Measurements from ENCODE around the gene ORC6. TPM values are rescaled to one million over a fixed set of nuclear protein-coding genes. Genes with fewer than 3 reads are reported as not detected.

Gene ORC6
- total and polyA plus RNA-seq, 3 experiments from 2014 or later: 1.3 to 56.9 (median 56.6) TPM

GRCh38 chr16:46706642-46707041, 17.2 kb downstream of the ORC6 start:
- Histone ChIP-seq H3K9me3 (ENCODE audit: low read length) (no peaks in the 10 kb centered on the region), H3K36me3 (ENCODE audit: insufficient read depth, low read length) (no peaks in the 10 kb centered on the region), H3K27ac (ENCODE audit: low read depth, low read length) (no peak overlapping the region), H3K4me1 (ENCODE audit: insufficient read depth, low read length) (no peaks in the 10 kb centered on the region), H3K4me3 (ENCODE audit: low read length) (no peak overlapping the region), H3K27me3 (ENCODE audit: insufficient read depth, low read length, poor library complexity, severe bottlenecking) (no peaks in the 10 kb centered on the region)
- Mint-ChIP-seq H3K4me1 (no peaks in the 10 kb centered on the region), H3K27ac (no peak overlapping the region), H3K4me3 (no peak overlapping the region), H3K27me3 (no peaks in the 10 kb centered on the region), H3K9me3 (no peaks in the 10 kb centered on the region), H3K36me3 (no peaks in the 10 kb centered on the region)
- no peak for DNase-seq
- ChIA-PET CTCF (no interaction called here), POLR2A (no interaction called here)

- H3K27me3 Mint-ChIP-seq: no peaks in the 10 kb centered on the region
- H3K4me3 Mint-ChIP-seq: no peak overlapping the region
- H3K36me3 ChIP-seq (ENCODE audit: insufficient read depth, low read length): no peaks in the 10 kb centered on the region
- POLR2A ChIA-PET: no interaction called here
- CTCF ChIA-PET: interaction anchor here (1.2 kb wide), 1 partner anchor 36 kb away, joined by 3 read pairs; no protein-coding TSS in a partner anchor
- H3K27ac Mint-ChIP-seq: no peak overlapping the region
- H3K4me1 ChIP-seq (ENCODE audit: insufficient read depth, low read length): no peaks in the 10 kb centered on the region
- no peaks in the 10 kb centered on the region for H3K9me3 Mint-ChIP-seq
- H3K27ac ChIP-seq (ENCODE audit: low read depth, low read length): no peak overlapping the region
- no peak overlapping the region for H3K4me3 ChIP-seq (ENCODE audit: low read length)
- no peak for DNase-seq
- no peaks in the 10 kb centered on the region for H3K27me3 ChIP-seq (ENCODE audit: insufficient read depth, low read length, poor library complexity, severe bottlenecking)
- H3K4me1 Mint-ChIP-seq: no peaks in the 10 kb centered on the region
- H3K9me3 ChIP-seq (ENCODE audit: low read length): no peaks in the 10 kb centered on the region
- no peaks in the 10 kb centered on the region for H3K36me3 Mint-ChIP-seq
These were observed 20.1 kb downstream of the ORC6 start for GRCh38 chr16:46709469-46710005.

- H3K36me3 Mint-ChIP-seq: no peaks in the 10 kb centered on the region
- DNase-seq: no peak
- Histone ChIP-seq H3K9me3 (ENCODE audit: low read length) (no peaks in the 10 kb centered on the region), H3K27ac (ENCODE audit: low read depth, low read length) (no peak overlapping the region), H3K36me3 (ENCODE audit: insufficient read depth, low read length) (no peaks in the 10 kb centered on the region), H3K4me3 (ENCODE audit: low read length) (no peak overlapping the region), H3K4me1 (ENCODE audit: insufficient read depth, low read length) (no peaks in the 10 kb centered on the region), H3K27me3 (ENCODE audit: insufficient read depth, low read length, poor library complexity, severe bottlenecking) (no peaks in the 10 kb centered on the region)
- no peak overlapping the region for H3K27ac Mint-ChIP-seq
- H3K27me3 Mint-ChIP-seq: peaks cover 0 to 5% of the 10 kb centered on the region in 2 donors
- ChIA-PET CTCF (no interaction called here), POLR2A (interaction anchor here (0.7 kb wide), 1 partner anchor 12 kb away, joined by 4 read pairs; no protein-coding TSS in a partner anchor)
- no peaks in the 10 kb centered on the region for H3K4me1 Mint-ChIP-seq
- no peak overlapping the region for H3K4me3 Mint-ChIP-seq
- no peaks in the 10 kb centered on the region for H3K9me3 Mint-ChIP-seq
These were observed 21.9 kb downstream of the ORC6 start for GRCh38 chr16:46711106-46712058.

GRCh38 chr16:46712911-46713310, 23.5 kb downstream of the ORC6 start:
- Mint-ChIP-seq H3K27me3 (peaks cover 0 to 5% of the 10 kb centered on the region in 2 donors), H3K9me3 (no peaks in the 10 kb centered on the region), H3K27ac (no peak overlapping the region), H3K4me3 (no peak overlapping the region), H3K4me1 (no peaks in the 10 kb centered on the region), H3K36me3 (no peaks in the 10 kb centered on the region)
- no peak for DNase-seq
- no peaks in the 10 kb centered on the region for H3K9me3 ChIP-seq (ENCODE audit: low read length)
- no peak overlapping the region for H3K27ac ChIP-seq (ENCODE audit: low read depth, low read length)
- H3K27me3 ChIP-seq (ENCODE audit: insufficient read depth, low read length, poor library complexity, severe bottlenecking): no peaks in the 10 kb centered on the region
- H3K4me3 ChIP-seq (ENCODE audit: low read length): no peak overlapping the region
- POLR2A ChIA-PET: no interaction called here
- CTCF ChIA-PET: no interaction called here
- no peaks in the 10 kb centered on the region for H3K4me1 ChIP-seq (ENCODE audit: insufficient read depth, low read length)
- H3K36me3 ChIP-seq (ENCODE audit: insufficient read depth, low read length): no peaks in the 10 kb centered on the region

GRCh38 chr16:46713634-46714033, 24.2 kb downstream of the ORC6 start:
- Mint-ChIP-seq H3K9me3 (no peaks in the 10 kb centered on the region), H3K36me3 (no peaks in the 10 kb centered on the region)
- CTCF ChIA-PET: no interaction called here

GRCh38 chr16:46714797-46715591, 25.5 kb downstream of the ORC6 start:
- Histone ChIP-seq H3K36me3 (ENCODE audit: insufficient read depth, low read length) (no peaks in the 10 kb centered on the region), H3K27me3 (ENCODE audit: insufficient read depth, low read length, poor library complexity, severe bottlenecking) (no peaks in the 10 kb centered on the region), H3K4me3 (ENCODE audit: low read length) (no peak overlapping the region), H3K9me3 (ENCODE audit: low read length) (no peaks in the 10 kb centered on the region), H3K4me1 (ENCODE audit: insufficient read depth, low read length) (no peaks in the 10 kb centered on the region), H3K27ac (ENCODE audit: low read depth, low read length) (no peak overlapping the region)
- no peak overlapping the region for H3K27ac Mint-ChIP-seq
- CTCF ChIA-PET: no interaction called here
- H3K4me3 Mint-ChIP-seq: no peak overlapping the region
- H3K4me1 Mint-ChIP-seq: no peaks in the 10 kb centered on the region
- POLR2A ChIA-PET: no interaction called here
- peaks cover 0 to 5% of the 10 kb centered on the region in 2 donors for H3K27me3 Mint-ChIP-seq
- no peaks in the 10 kb centered on the region for H3K36me3 Mint-ChIP-seq
- H3K9me3 Mint-ChIP-seq: no peaks in the 10 kb centered on the region
- DNase-seq: no peak

More at GRCh38 chr16:46713634-46714033, 24.2 kb downstream of the ORC6 start:
- Histone ChIP-seq H3K27me3 (ENCODE audit: insufficient read depth, low read length, poor library complexity, severe bottlenecking) (no peaks in the 10 kb centered on the region), H3K4me1 (ENCODE audit: insufficient read depth, low read length) (no peaks in the 10 kb centered on the region), H3K36me3 (ENCODE audit: insufficient read depth, low read length) (no peaks in the 10 kb centered on the region), H3K27ac (ENCODE audit: low read depth, low read length) (no peak overlapping the region), H3K9me3 (ENCODE audit: low read length) (no peaks in the 10 kb centered on the region), H3K4me3 (ENCODE audit: low read length) (no peak overlapping the region)
- DNase-seq: no peak
- peaks cover 0 to 5% of the 10 kb centered on the region in 2 donors for H3K27me3 Mint-ChIP-seq
- peak overlapping the region in 1 of 8 donors; percentile 24 for H3K27ac Mint-ChIP-seq
- POLR2A ChIA-PET: no interaction called here
- H3K4me1 Mint-ChIP-seq: no peaks in the 10 kb centered on the region
- no peak overlapping the region for H3K4me3 Mint-ChIP-seq

- ChIA-PET POLR2A (no interaction called here), CTCF (no interaction called here)
- H3K4me3 Mint-ChIP-seq: no peak overlapping the region
- H3K4me1 Mint-ChIP-seq: no peaks in the 10 kb centered on the region
- H3K36me3 ChIP-seq (ENCODE audit: insufficient read depth, low read length): no peaks in the 10 kb centered on the region
- DNase-seq: no peak
- peaks cover 0 to 5% of the 10 kb centered on the region in 2 donors for H3K27me3 Mint-ChIP-seq
- H3K9me3 ChIP-seq (ENCODE audit: low read length): no peaks in the 10 kb centered on the region
- no peaks in the 10 kb centered on the region for H3K4me1 ChIP-seq (ENCODE audit: insufficient read depth, low read length)
- H3K9me3 Mint-ChIP-seq: no peaks in the 10 kb centered on the region
- no peak overlapping the region for H3K27ac Mint-ChIP-seq
- H3K4me3 ChIP-seq (ENCODE audit: low read length): no peak overlapping the region
- H3K36me3 Mint-ChIP-seq: no peaks in the 10 kb centered on the region
- H3K27ac ChIP-seq (ENCODE audit: low read depth, low read length): no peak overlapping the region
- H3K27me3 ChIP-seq (ENCODE audit: insufficient read depth, low read length, poor library complexity, severe bottlenecking): no peaks in the 10 kb centered on the region
These were observed 26.4 kb downstream of the ORC6 start for GRCh38 chr16:46715769-46716305.

GRCh38 chr16:46717692-46718091, 28.2 kb downstream of the ORC6 start:
- no peaks in the 10 kb centered on the region for H3K9me3 Mint-ChIP-seq
- no peak overlapping the region for H3K27ac Mint-ChIP-seq
- no peak for DNase-seq
- CTCF ChIA-PET: no interaction called here
- H3K4me3 ChIP-seq (ENCODE audit: low read length): no peak overlapping the region
- no peaks in the 10 kb centered on the region for H3K4me1 ChIP-seq (ENCODE audit: insufficient read depth, low read length)
- H3K36me3 Mint-ChIP-seq: no peaks in the 10 kb centered on the region
- no peaks in the 10 kb centered on the region for H3K36me3 ChIP-seq (ENCODE audit: insufficient read depth, low read length)
- H3K4me1 Mint-ChIP-seq: no peaks in the 10 kb centered on the region
- H3K27me3 Mint-ChIP-seq: peaks cover 0 to 5% of the 10 kb centered on the region in 2 donors
- no peak overlapping the region for H3K27ac ChIP-seq (ENCODE audit: low read depth, low read length)
- H3K4me3 Mint-ChIP-seq: no peak overlapping the region
- H3K27me3 ChIP-seq (ENCODE audit: insufficient read depth, low read length, poor library complexity, severe bottlenecking): no peaks in the 10 kb centered on the region
- POLR2A ChIA-PET: no interaction called here
- H3K9me3 ChIP-seq (ENCODE audit: low read length): no peaks in the 10 kb centered on the region

Measured in CD8-positive, alpha-beta memory T cell (primary cell).